ENCODE data around the gene ZNF398. TPM values are rescaled to one million over a fixed set of nuclear protein-coding genes. Genes with fewer than 3 reads are reported as not detected.

The ZNF398 gene, protein sequence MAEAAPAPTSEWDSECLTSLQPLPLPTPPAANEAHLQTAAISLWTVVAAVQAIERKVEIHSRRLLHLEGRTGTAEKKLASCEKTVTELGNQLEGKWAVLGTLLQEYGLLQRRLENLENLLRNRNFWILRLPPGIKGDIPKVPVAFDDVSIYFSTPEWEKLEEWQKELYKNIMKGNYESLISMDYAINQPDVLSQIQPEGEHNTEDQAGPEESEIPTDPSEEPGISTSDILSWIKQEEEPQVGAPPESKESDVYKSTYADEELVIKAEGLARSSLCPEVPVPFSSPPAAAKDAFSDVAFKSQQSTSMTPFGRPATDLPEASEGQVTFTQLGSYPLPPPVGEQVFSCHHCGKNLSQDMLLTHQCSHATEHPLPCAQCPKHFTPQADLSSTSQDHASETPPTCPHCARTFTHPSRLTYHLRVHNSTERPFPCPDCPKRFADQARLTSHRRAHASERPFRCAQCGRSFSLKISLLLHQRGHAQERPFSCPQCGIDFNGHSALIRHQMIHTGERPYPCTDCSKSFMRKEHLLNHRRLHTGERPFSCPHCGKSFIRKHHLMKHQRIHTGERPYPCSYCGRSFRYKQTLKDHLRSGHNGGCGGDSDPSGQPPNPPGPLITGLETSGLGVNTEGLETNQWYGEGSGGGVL
- total RNA-seq (2022; extraction: Qiagen RNA extraction) = 8.6 to 9.9 TPM (median 9.1 TPM) in 5 replicates

DNA sequence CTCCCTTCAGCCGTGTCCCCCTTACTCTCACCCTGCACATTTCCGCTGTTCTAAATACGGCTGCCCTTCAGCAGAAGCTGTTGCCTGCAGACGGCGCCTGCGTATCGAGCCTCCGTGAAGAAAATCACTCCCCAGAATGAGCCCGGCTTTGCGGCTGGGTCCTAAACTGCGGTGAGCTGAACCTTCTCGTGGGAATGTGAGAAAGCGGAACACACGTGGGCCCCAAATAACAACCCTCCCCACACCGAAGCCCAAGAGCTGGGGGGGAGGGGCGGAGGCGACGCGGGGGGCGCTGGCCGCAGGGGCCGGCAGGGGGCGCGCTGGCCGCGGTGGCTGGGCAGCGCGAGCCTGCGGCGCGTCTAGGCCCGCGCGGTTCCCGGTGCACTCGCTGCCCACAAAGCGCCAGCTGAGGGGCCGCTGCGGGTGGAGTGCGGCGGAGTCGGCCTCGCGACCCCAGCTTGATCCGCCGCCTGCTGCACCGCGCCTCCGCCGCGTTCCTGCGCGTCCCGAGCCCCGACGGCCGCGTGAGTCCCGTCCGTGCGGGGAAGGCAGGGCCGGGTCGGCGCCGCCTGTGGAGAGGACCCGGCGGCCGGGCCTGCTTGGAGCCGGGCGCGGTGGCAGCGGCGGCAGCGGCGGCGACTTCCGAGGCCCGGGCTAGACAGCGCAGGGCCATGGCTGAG, at the start of gene ZNF398:
Gene ZNF398 (plus strand): TSS at position 382 of the 680 bp plus-strand sequence. CDS start 290 bp downstream, at position 672.

DNA sequence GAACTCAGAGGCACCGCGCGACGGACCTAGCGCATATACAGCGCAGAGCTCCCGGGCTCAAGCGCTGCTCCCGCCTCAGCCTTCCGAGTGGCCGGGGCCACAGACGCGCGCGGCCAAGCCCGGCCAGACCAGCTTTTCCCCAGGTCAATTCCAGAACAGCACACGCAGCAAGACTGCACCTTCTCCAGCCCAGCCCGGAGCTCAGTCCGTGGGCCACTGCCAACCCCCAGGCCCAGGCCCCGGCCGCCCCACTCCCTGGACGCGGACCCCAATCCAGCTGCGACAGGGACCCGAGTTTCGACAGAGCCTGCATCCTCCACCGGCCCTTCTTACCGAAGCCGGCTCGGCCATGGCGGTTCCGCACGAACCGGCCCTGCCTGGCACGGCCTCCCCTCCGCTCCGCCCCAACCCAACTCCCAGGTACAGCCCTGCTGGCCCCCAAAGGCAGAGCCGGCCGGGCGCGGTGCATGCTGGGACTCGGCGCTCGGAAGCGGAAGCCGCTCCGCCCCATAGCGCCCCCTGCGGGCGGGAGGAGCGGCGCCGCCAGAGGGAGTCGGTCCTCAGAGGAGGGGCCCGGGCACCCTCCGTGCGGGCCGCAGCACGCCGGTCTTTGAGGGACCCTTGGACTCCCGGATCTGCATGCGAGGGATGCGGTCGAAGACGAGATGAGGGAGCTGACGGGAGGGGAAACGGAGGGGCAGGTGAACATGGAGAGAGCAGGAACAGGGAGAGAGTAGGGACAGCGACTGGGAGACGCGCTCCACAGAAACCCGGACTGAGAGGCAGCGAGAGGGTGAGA, 21.2 kb upstream of the ZNF398 start, which contains the start of gene ZNF425:
Gene ZNF425 (minus strand): TSS at position 462 of the 799 bp plus-strand sequence. CDS start 111 bp downstream, at position 351.

DNA sequence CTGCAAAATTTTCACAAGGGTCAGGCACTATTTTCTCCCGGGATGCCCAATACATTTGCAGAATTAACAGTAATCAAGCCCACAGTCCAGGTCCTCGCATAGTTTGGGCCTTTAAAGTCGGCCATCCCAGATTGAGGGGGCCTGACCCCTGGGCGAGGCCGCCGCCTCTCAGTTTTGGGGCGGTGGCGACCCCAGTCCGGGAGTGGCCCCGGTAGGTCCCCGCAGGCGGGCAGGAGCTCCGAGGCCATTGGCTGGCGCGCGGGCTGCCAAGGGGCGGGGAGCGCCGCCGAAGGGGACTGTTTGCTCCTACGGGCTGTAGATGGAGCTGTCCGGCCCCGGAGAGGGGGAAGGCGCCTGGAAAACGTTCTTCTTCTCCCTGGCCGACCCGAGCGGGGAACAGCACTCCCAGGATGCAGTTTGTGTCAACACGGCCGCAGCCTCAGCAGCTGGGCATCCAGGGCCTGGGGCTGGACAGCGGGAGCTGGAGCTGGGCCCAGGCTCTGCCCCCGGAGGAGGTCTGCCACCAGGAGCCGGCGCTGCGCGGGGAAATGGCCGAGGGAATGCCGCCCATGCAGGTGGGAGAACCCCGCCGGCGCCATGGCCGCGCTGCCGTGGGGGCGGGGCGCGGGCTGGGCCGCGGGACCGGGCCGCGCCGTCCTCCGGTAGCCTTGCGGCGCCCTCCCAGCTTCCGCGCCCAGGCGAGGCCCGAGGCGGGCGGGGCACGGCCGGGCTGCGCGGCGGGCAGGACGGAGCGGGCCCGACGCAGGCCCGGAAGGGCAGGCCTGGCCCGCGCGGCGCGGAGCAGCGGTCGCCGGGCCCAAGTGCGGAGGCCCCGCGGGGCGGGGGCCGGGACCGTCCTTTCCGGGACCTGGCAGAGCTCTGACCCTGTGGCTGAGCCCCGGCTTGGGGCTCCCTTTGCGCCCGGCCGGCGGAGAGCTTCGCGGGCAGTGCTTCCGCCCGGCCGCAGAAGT, 48.2 kb downstream of the ZNF398 start, which contains the start of gene ZNF282:
Gene ZNF282 (plus strand): TSS at position 367 of the 971 bp plus-strand sequence. CDS start 44 bp downstream, at position 411.

Other genes with a start within 250 kb of the ZNF398 start
- gene PDIA4, start 118.9 kb upstream of the ZNF398 start, total RNA-seq (2022; extraction: Qiagen RNA extraction) = 161 to 188 TPM (median 169 TPM) in 5 replicates
- 6.1 to 6.6 TPM (median 6.3 TPM) in 5 replicates for gene ZNF786, start 56.7 kb upstream of the ZNF398 start, total RNA-seq (2022; extraction: Qiagen RNA extraction)
- gene ZNF425, start 21.1 kb upstream of the ZNF398 start, total RNA-seq (2022; extraction: Qiagen RNA extraction) = 1.2 to 1.4 TPM (median 1.3 TPM) in 5 replicates
- gene ZNF282, start 48.1 kb downstream of the ZNF398 start, total RNA-seq (2022; extraction: Qiagen RNA extraction) = 21.7 to 26.7 TPM (median 24.9 TPM) in 5 replicates
- 10.5 to 12.0 TPM (median 11.2 TPM) in 5 replicates for gene ZNF212, start 92.2 kb downstream of the ZNF398 start, total RNA-seq (2022; extraction: Qiagen RNA extraction)
- gene ZNF783, start 114.7 kb downstream of the ZNF398 start, total RNA-seq (2022; extraction: Qiagen RNA extraction) = 4.4 to 6.1 TPM (median 5.3 TPM) in 5 replicates